Measurements from ENCODE around the gene SH2D3C. TPM values are rescaled to one million over a fixed set of nuclear protein-coding genes. Genes with fewer than 3 reads are reported as not detected.

SH2D3C gene
- total RNA-seq, 1 donor: 79.7 TPM

DNA sequence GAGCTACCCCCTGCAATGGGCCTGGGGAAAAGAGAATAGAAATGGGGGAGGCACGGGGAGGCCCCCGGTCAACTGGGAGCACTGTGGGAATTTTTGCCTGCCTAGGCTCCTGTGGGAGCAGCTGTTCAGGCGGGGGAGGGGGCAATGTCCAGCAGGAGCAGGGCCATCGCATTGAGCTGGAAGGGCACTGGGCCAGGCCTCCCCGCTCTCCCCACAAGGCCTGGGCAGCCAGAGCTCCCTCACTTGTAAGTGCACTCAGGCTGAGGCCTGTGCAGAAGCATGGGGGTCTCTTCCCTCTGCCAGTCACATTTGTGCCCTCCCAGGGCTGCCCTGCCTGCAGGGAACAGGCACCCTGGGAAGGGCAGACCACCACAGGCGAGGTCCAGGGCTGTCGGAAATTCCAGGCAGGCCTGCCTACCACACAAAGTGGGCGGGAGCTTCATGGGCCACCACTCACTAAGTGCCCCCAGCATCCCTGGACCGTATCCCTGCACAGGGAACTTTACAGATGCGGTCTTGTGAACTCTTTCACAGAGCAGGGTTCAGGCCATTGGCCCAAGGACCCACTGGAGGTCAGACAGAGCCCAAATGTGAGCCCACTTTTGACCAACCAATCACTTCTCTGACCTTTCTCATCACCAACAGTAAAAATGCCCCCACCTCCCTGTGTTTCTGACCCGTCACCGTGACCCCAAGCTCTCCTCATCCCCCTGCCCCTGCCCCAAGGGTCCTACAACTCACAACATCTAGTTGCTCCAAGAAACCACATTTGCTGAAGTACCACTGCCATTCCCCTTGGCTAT, 72.7 kb downstream of the SH2D3C start:
- no peak for DNase-seq (ENCODE audit: low read depth in 2 of 3, low spot score in 2 of 3)

DNA sequence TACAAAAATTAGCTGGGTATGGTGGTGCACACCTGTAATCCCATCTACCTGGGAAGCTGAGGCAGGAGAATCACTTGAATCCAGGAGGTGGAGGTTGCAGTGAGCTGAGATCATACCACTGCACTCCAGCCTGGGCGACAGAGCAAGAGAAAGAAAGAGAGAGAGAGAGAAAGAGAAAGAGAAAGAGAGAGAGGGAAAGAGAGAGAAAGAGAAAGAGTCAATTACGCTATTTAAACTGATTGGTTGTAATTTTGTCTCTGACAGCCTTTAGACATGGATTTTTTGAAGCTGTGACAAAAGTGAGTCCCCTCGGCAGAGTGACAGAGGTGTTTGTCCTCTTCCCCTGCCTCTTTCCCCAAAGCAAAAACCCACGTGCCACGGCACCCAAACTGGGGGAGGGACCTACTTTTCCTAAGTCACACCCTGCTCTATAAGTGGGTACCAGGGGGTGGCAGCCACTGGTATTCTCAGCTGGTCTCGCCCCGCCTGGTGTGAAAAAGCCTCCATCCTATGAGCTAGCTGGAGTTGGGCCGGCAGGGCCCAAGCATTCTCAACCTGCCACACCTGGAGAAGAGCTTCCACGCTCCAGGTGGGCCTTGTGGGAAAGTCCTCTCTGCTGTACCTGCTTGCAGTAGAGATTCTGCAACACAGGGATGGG, 75.0 kb downstream of the SH2D3C start:
- no peak for DNase-seq (ENCODE audit: low read depth in 2 of 3, low spot score in 2 of 3)

DNA sequence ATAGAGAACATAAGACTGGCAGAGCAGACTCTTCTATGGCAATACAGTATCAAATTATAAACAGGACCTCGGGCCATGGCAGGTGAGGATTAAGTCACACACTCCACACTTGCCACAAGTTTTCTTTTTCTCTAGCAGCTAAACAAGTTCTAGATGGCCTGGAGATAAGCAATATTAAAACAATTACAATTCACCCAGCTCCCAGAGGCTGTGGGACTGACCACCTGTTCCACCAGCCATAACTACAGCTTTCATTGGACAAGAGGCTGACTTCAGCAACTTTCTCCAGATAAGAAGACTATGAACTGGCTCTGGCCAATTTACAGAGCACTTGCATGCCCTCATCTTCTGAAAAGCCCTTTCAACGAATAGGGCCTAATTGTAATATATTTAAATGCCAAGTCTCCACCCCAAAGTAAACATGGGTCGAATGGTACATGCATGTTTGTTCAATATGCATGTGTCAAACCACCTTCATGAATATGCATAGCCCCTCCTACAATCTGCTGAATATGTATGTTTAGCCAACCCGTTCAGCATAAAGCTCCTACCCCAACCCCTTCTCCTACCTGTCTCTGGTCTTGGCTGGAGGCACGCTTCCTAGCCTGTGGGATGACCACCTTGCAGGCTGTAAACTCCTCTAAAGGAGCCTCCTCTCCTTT, 77.7 kb downstream of the SH2D3C start:
- DNase-seq (ENCODE audit: low read depth in 2 of 3, low spot score in 2 of 3): no peak

DNA sequence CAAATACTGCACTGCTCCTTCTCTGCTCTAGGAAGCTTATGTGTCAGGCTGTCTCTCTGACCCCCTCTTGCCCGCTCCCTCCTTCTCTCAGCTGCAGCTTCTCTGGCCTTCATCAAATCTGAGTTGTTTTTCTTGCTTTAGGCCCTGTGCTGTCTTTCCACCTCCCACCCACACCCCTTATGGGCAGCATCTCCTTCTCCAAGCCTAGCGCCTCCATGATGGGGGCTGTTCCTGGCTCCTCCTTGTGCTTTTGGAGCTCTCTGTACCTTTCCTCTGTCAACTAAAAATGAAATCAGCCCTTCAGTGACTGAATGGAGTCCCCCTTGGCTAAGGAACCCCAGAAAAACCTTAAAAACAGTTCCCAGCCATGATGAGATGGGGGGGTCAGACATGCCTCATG, 78.3 kb downstream of the SH2D3C start:
- DNase-seq (ENCODE audit: low read depth in 2 of 3, low spot score in 2 of 3): no peak

DNA sequence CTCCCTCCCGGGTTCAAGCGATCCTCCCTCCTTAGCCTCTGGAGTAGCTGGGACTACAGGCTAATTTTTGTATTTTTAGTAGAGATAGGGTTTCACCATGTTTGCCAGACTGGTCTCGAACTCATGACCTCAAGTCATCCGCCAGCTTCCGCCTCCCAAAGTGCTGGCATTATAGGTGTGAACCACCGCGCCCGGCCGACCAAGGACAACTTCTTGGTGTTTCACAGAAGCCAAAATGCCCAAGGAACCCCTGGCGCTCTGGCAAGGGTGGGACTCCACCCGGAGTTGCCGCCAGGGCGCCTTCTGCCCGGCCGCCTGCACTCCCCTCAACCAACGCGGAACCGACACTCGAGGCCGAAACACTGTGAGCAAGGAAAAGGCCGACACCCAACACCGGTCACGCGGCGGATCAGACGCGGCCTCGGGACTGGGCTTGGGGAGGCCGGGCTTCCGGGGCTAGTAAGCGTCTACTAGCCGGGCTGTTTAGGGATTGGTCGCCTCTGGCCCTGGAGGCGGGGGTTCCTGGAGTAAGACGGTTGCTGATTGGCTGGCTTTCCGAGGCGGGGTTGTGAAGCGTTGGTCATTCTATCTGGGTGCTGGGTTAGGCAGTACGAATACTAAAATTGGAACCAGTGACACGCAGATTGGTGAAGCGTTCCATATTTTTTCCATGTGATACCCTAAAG, 79.3 kb downstream of the SH2D3C start:
- peak; percentile 55 to 93 (median 92) for DNase-seq (ENCODE audit: low read depth in 2 of 3, low spot score in 2 of 3)

DNA sequence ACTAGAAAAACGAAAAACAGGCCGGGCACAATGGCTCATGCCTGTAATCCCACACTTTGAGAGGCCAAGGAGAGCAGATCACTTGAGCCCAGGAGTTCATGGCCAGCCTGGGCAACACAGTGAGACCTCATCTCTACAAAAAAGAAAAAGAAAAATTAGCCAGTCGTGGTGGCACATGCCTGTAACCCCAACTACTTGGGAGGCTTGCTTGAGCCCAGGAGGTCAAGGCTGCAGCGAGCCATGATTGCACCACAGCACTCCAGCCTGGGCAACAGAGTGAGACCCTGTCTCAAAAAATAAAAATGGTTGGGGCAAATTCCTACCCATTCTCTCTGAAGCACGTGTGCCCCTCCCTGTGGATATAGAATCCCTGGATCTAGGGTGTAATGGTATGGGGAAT, 80.1 kb downstream of the SH2D3C start:
- no peak for DNase-seq (ENCODE audit: low read depth in 2 of 3, low spot score in 2 of 3)

DNA sequence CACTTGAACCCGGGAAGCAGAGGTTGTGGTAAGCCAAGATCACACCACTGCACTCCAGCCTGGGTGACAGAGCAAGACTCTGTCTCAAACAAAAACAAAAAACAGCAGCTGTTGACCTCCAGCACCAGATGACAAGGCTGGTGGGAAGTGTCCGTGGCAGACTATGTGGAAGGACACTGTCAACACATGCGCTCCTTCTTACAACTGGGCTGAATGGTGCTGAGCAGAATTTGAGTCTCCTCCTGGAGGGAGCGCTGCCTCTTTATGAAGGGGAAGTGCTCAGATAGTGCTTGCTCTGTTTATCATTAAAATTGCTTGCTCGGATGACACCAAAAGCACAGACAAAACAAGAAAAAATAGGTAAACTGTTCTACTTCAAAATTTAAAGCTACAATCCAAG, 80.9 kb downstream of the SH2D3C start:
- no peak for DNase-seq (ENCODE audit: low read depth in 2 of 3, low spot score in 2 of 3)

DNA sequence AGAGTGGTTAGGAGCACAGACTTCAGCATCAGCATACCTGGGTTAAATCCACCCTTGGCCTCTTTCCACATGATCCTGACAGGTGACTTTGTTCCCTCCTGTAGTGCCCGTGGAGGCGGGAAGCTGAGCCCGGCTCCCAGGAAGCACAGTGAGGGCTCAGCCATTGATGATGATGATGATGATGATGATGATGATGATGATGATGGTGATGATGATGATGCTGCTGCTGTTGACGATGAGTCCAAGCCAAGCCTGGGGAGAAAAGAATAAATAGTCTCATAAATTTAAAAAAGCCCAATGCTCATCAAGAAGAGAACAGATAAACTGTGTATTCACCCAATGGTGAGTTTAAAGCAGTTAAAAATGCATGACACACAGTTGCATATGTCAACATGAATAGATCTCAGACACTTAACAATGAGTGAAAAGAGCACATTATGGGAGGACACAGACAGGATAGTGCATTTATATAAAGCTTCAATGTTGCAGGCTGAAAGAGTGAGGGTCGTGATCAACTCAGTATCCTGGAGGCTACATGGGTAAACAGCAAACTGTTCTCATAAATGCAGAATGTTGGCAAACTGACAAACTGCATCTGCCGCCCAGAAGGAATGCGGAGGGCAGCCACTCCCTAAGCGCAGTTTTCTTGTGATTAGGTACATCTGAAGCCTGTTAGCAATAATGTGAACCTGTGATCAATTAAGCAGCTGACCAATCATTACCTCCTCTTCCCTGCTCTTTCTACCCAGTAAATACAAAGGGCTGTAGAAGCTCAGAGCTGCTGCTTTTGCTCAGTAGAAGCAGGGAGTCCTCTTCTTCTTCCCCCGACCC, 83.4 kb downstream of the SH2D3C start:
- DNase-seq (ENCODE audit: low read depth in 2 of 3, low spot score in 2 of 3): no peak

DNA sequence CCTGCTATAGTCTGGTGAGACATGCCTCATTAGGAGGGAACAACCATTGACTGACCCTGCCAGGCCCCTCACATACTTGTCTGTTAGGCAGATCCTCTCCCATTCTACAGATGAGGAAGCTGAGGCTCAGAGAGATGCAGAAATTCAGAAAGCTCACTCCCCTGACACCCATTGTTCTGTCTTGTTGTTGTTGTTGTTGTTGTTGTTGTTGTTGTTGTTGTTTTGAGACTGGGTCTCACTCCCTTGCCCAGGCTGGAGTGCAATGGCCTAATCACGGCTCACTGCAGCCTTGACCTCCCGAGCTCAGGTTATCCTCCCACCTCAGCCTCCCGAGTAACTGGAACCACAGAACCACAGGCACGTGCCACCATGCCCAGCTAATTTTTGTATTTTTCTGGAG, 84.8 kb downstream of the SH2D3C start:
- DNase-seq (ENCODE audit: low read depth in 2 of 3, low spot score in 2 of 3): no peak

DNA sequence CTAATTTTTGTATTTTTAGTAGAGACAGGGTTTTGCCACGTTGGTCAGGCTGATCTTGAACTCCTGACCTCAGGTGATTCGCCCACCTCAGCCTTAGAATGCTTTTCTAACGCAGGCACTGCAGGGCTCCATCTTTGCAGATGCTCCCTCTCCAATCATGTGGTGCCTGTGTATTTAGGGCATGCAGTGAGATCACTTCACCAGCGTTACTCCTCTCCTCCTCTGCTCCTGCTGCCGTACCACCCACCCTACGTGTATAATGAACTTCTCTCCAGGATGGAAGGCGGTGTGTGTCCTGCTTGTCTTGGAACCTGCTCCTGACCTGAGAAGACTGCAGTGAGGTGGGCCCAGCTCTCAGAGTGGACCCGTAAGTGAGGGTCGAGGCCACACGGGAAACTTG, 85.3 kb downstream of the SH2D3C start:
- no peak for DNase-seq (ENCODE audit: low read depth in 2 of 3, low spot score in 2 of 3)

DNA sequence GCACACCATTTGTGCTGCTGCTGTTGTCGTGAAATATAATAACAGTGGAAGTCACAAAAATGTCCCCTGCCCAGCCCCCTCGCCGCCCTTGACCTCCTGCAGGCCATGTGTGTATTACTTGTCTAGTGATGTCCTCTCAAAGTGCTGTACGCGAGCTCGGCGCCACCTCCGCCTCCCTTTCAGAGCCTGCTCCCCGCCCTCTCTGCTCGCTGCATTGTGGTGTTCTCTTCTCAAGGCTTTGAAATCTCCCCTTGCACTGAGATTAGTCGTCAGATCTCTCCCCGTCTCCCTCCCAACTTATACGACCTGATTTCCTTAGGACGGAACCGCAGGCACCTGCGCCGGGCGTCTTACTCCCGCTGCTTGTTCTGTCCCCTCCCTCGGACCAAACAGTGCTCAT, 86.4 kb downstream of the SH2D3C start:
- no peak for DNase-seq (ENCODE audit: low read depth in 2 of 3, low spot score in 2 of 3)

DNA sequence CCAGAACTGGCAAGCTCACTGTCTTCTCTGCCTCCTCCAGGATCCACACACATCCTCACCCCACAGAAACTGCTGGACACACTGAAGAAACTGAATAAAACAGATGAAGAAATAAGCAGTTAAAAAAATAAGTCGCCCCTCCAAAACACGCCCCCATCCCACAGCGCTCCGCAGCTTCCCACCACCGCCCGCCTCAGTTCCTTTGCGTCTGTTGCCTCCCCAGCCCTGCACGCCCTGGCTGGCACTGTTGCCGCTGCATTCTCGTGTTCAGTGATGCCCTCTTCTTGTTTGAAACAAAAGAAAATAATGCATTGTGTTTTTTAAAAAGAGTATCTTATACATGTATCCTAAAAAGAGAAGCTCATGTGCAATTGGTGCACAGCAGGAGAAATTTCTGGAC, 87.7 kb downstream of the SH2D3C start:
- no peak for DNase-seq (ENCODE audit: low read depth in 2 of 3, low spot score in 2 of 3)

DNA sequence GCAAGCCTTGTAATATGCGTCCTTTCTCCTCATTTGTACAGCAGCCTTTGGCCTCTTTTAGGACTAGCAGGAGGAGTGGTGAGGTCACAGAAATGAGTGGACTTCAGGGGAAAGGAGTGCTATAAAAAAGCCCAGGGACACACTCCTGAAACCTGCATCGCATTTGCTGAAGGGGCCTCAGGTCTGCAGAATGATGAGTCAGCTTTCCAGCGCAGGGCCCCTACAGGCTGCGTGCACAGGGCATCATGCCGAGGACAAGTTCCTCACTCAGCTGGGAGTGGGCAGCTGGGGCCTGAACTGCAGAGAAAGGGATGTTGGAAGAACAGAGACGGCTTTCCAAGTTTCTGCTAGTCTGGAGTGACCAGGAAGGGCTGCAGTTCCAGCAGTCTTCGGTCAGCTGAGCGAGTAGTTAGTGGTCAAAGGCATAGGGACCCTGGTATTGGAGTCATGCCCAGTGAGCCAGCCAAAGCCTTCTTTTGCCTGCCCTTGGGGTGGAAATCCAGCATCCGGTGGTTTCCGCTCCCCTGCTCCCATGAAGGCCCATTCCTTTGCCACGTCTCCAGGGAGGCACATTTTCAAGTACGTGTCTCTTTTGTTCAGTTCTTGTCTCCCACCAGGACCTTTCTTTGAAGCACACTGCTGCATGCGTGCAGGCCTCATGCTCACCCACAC, 89.0 kb downstream of the SH2D3C start:
- DNase-seq (ENCODE audit: low read depth in 2 of 3, low spot score in 2 of 3): no peak

Other genes starting within 250 kb of the SH2D3C start
- 5.7 TPM for gene STXBP1, start 166.4 kb downstream of the SH2D3C start, total RNA-seq
- gene CFAP157, start 71.7 kb downstream of the SH2D3C start, total RNA-seq: 0.27 TPM
- gene PTRH1, start 63.0 kb downstream of the SH2D3C start, total RNA-seq: 20.7 TPM
- gene TTC16, start 62.6 kb downstream of the SH2D3C start, total RNA-seq: under 0.01 TPM
- gene TOR2A, start 43.4 kb downstream of the SH2D3C start, total RNA-seq: 15.9 TPM
- 208 TPM for gene CDK9, start 7.4 kb upstream of the SH2D3C start, total RNA-seq
- 212 TPM for gene FPGS, start 24.2 kb upstream of the SH2D3C start, total RNA-seq
- 17.5 TPM for gene ENG, start 76.0 kb upstream of the SH2D3C start, total RNA-seq
- 0.27 TPM for gene AK1, start 99.0 kb upstream of the SH2D3C start, total RNA-seq
- gene ST6GALNAC6, start 120.9 kb upstream of the SH2D3C start, total RNA-seq: 47.9 TPM
- 70.3 TPM for gene ST6GALNAC4, start 138.4 kb upstream of the SH2D3C start, total RNA-seq
- gene PIP5KL1, start 152.1 kb upstream of the SH2D3C start, total RNA-seq: 0.27 TPM
- gene DPM2, start 159.2 kb upstream of the SH2D3C start, total RNA-seq: 17.2 TPM
- gene EEIG1, start 202.3 kb upstream of the SH2D3C start, total RNA-seq: 3.8 TPM

All from hematopoietic multipotent progenitor cell (in vitro differentiated cells).